Astrocyte of the cerebellum (primary cell): ENCODE measurements around the gene PRKACA.

ENCODE experiments used
- DNase-seq: peaks from one replicate; pipeline ENCODE4 v3.0.0-alpha.2; 2011; ENCODE audit warnings: low read depth
- H3K4me3 ChIP-seq: 2 replicates; pipeline ENCODE4 v1.5.1; 2011; ENCODE audit warnings: mild to moderate bottlenecking, low read depth, low read length, moderate library complexity
- CTCF ChIP-seq: IDR thresholded peaks from 2 replicates; pipeline ENCODE4 v1.5.1; 2012; ENCODE audit warnings: low read length, low read depth, moderate library complexity, mild to moderate bottlenecking; ENCODE audit errors: missing control alignments
- in situ Hi-C: cut with HindIII; loops from 2 replicates; pipeline ENCODE4 v1.10.0; 2017; ENCODE audit warnings: low sequenced_read_pairs

The PRKACA gene

GRCh38 chr19:14072535-14073260 lies 44.9 kb downstream of the PRKACA start, which contains the start of gene MISP3:
Gene MISP3, plus strand, starts transcription at chr19:14072786. Its CDS starts 524 bp downstream, at chr19:14073310.
- DNase-seq: no peak
- TF ChIP-seq CTCF: no peak
- peak within 1 kb of the TSS; percentile 55 for H3K4me3 ChIP-seq
- in situ Hi-C loops: no loop called here

DNA sequence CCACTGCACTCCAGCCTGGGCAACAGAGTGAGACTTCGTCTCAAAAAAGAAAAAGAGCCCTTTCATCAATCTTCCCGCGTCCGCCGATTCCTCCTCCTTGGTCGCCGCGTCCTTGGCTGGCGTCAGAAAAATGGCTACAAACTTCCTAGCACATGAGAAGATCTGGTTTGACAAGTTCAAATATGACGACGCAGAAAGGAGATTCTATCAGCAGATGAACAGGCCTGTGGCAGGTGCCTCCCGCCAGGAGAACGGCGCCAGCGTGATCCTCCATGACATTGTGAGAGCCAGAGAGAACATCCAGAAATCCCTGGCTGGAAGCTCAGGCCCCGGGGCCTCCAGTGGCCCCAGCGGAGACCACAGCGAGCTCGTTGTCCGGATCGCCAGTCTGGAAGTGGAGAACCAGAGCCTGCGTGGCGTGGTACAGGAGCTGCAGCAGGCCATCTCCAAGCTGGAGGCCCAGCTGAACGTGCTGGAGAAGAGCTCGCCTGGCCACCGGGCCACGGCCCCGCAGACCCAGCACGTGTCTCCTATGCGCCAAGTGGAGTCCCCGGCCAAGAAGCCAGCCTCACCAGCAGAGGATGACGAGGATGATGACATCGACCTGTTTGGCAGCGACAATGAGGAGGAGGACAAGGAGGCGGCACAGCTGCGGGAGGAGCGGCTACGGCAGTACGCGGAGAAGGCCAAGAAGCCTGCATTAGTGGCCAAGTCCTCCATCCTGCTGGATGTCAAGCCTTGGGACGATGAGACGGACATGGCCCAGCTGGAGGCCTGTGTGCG lies 47.1 kb downstream of the PRKACA start:
- in situ Hi-C loops: no loop called here
- TF ChIP-seq CTCF: no peak
- no peak overlapping the region for H3K4me3 ChIP-seq
- DNase-seq: no peak

- no peak for DNase-seq
- no peak for TF ChIP-seq CTCF
- no peak overlapping the region for H3K4me3 ChIP-seq
- in situ Hi-C loops: no loop called here
Observed at GRCh38 chr19:14066134-14066533, 51.4 kb downstream of the PRKACA start.

GRCh38 chr19:14063105-14063504 lies 54.5 kb downstream of the PRKACA start:
- in situ Hi-C loops: no loop called here
- no peak for TF ChIP-seq CTCF
- H3K4me3 ChIP-seq: no peak overlapping the region
- DNase-seq: no peak

- TF ChIP-seq CTCF: no peak
- no peak overlapping the region for H3K4me3 ChIP-seq
- in situ Hi-C loops: no loop called here
- DNase-seq: no peak
Observed at GRCh38 chr19:14062558-14062855, 55.1 kb downstream of the PRKACA start.

- in situ Hi-C loops: no loop called here
- no peak within 1 kb of the TSS for H3K4me3 ChIP-seq
- TF ChIP-seq CTCF: no peak
- no peak for DNase-seq
Observed at GRCh38 chr19:14061751-14062557, 55.6 kb downstream of the PRKACA start, which contains the start of gene PALM3. Gene PALM3, minus strand, starts transcription at chr19:14062076. Its CDS starts 96 bp downstream, at chr19:14061980.
